Measurements from ENCODE around the gene ACCSL.

- TF ChIP-seq POLR2A (IDR thresholded peaks at IDR 0.05): no peak
- TF ChIP-seq EP300 (IDR thresholded peaks at IDR 0.05): no peak
- TF ChIP-seq CTCF (IDR thresholded peaks at IDR 0.05): no peak
These were observed 17.4 kb downstream of the ACCSL start for GRCh38 chr11:44065161-44065661.
